GM06990 (cell line): ENCODE results near the gene TTLL13.
"Not testable (repeated sequence)": the region's sequence is repeated elsewhere in the genome, so short reads cannot be mapped to it uniquely, and the experiment has no call there.

Source experiments
- DNase-seq: peaks from one replicate; pipeline ENCODE4 v3.0.0-alpha.2; 2011; ENCODE audit not compliant: insufficient read length; ENCODE audit errors: extremely low read depth
- H3K27me3 ChIP-seq: replicated peaks from 2 replicates; pipeline ENCODE4 v1.6.0; 2011; ENCODE audit warnings: low read length; ENCODE audit not compliant: control insufficient read depth, insufficient read depth
- H3K36me3 ChIP-seq: 2 replicates; pipeline ENCODE4 v1.5.1; 2011; ENCODE audit warnings: low read length; ENCODE audit not compliant: control insufficient read depth, insufficient read depth
- H3K4me3 ChIP-seq: replicated peaks from 2 replicates; pipeline ENCODE4 v1.5.1; 2011; ENCODE audit warnings: low read depth, mild to moderate bottlenecking, control low read depth, low read length
- CTCF ChIP-seq: IDR thresholded peaks from 2 replicates; pipeline ENCODE4 v1.5.1; 2011; ENCODE audit warnings: low read length, control low read depth, mild to moderate bottlenecking, inconsistent platforms; ENCODE audit not compliant: insufficient read depth, poor library complexity, severe bottlenecking

The TTLL13 gene

GRCh38 chr15:90291679-90292356 lies 42.5 kb downstream of the TTLL13 start:
- no peaks in the 10 kb centered on the region for H3K27me3 ChIP-seq
- TF ChIP-seq CTCF, result no peak
- no peak for DNase-seq
- no peak overlapping the region for H3K4me3 ChIP-seq
- no peaks in the 10 kb centered on the region for H3K36me3 ChIP-seq

GRCh38 chr15:90293040-90293810 lies 43.9 kb downstream of the TTLL13 start:
- not testable (repeated sequence) for H3K36me3 ChIP-seq, H3K27me3 ChIP-seq, H3K4me3 ChIP-seq
- TF ChIP-seq CTCF, result peak; percentile 93
- peak; percentile 48 for DNase-seq

GRCh38 chr15:90294159-90294558 lies 44.8 kb downstream of the TTLL13 start:
- no peak for TF ChIP-seq CTCF
- no peak for DNase-seq
- Histone ChIP-seq H3K36me3 (no peaks in the 10 kb centered on the region), H3K27me3 (no peaks in the 10 kb centered on the region), H3K4me3 (no peak overlapping the region)

- no peak for TF ChIP-seq CTCF
- Histone ChIP-seq H3K4me3 (no peak overlapping the region), H3K27me3 (no peaks in the 10 kb centered on the region), H3K36me3 (no peaks in the 10 kb centered on the region)
- DNase-seq, result no peak
These were observed 45.4 kb downstream of the TTLL13 start for GRCh38 chr15:90294601-90295269.

GRCh38 chr15:90295270-90295648 lies 45.9 kb downstream of the TTLL13 start:
- Histone ChIP-seq H3K36me3 (no peaks in the 10 kb centered on the region), H3K27me3 (no peaks in the 10 kb centered on the region), H3K4me3 (no peak overlapping the region)
- no peak for DNase-seq
- TF ChIP-seq CTCF, result no peak

GRCh38 chr15:90296316-90296884 lies 47.0 kb downstream of the TTLL13 start:
- H3K27me3 ChIP-seq, H3K36me3 ChIP-seq, DNase-seq, H3K4me3 ChIP-seq: not testable (repeated sequence)
